Liver (tissue), 9 donors: Measurements from ENCODE around the gene C22orf23. TPM values are rescaled to one million over a fixed set of nuclear protein-coding genes. Genes with fewer than 3 reads are reported as not detected.

Experiments used
- DNase-seq: peaks from one replicate; pipeline ENCODE4 v3.0.0-alpha.2; 2017; ENCODE audit warnings: low spot score
- H3K27ac ChIP-seq, 2 donors: one replicate each; pipeline ENCODE4 v1.7.0; 2013; ENCODE audit warnings: inconsistent platforms in 2 of 2, low read length in 2 of 2, control low read depth in 1 of 2, low read depth in 1 of 2, mild to moderate bottlenecking in 1 of 2
- H3K27me3 ChIP-seq, 4 donors: one replicate each; pipeline versions ENCODE4 v1.6.1 to v1.7.0; 2013; ENCODE audit warnings: low read length in 3 of 4, inconsistent platforms in 1 of 4, mild to moderate bottlenecking in 1 of 4, moderate library complexity in 1 of 4; ENCODE audit not compliant: control insufficient read depth in 4 of 4, insufficient read depth in 4 of 4
- H3K36me3 ChIP-seq, 4 donors: one replicate each; pipeline versions ENCODE4 v1.6.1 to v1.7.0; 2013; ENCODE audit warnings: low read length in 3 of 4, mild to moderate bottlenecking in 3 of 4, low read depth in 1 of 4, moderate library complexity in 1 of 4; ENCODE audit not compliant: control insufficient read depth in 4 of 4, insufficient read depth in 3 of 4
- H3K4me1 ChIP-seq, 4 donors: one replicate each; pipeline versions ENCODE4 v1.6.1 to v1.7.0; 2013; ENCODE audit warnings: low read length in 3 of 4, mild to moderate bottlenecking in 3 of 4, moderate library complexity in 1 of 4; ENCODE audit not compliant: control insufficient read depth in 4 of 4, insufficient read depth in 4 of 4
- H3K4me3 ChIP-seq, 3 donors: one replicate each; pipeline versions ENCODE4 v1.6.1 to v1.7.0; 2013; ENCODE audit warnings: low read length in 3 of 3, control low read depth in 1 of 3, low read depth in 1 of 3, mild to moderate bottlenecking in 1 of 3
- H3K9ac ChIP-seq, 2 donors: one replicate each; pipeline ENCODE4 v1.7.0; 2013; ENCODE audit warnings: low read length in 2 of 2, mild to moderate bottlenecking in 2 of 2, moderate library complexity in 2 of 2, control low read depth in 1 of 2, low read depth in 1 of 2
- H3K9me3 ChIP-seq, 4 donors: one replicate each; pipeline versions ENCODE4 v1.6.1 to v1.7.0; 2013; ENCODE audit warnings: low read length in 3 of 4; ENCODE audit not compliant: control insufficient read depth in 4 of 4
- EGR1 ChIP-seq, 2 donors: IDR thresholded peaks; 2 replicates each; pipeline ENCODE4 v1.6.1; 2016 to 2018; ENCODE audit warnings: antibody characterized with exemption in 2 of 2, low read depth in 2 of 2
- FOXA1 ChIP-seq: IDR thresholded peaks from 2 replicates; pipeline ENCODE4 v1.6.1; 2016; ENCODE audit warnings: antibody characterized with exemption
- FOXA2 ChIP-seq: IDR thresholded peaks from 2 replicates; pipeline ENCODE4 v1.6.1; 2016; ENCODE audit warnings: antibody characterized with exemption
- GABPA ChIP-seq, 2 donors: IDR thresholded peaks in 1 of 2; conservative IDR thresholded peaks in 1 of 2; 2 replicates each; pipeline ENCODE4 v1.6.1; 2016; ENCODE audit warnings: antibody characterized with exemption in 2 of 2, mild to moderate bottlenecking in 1 of 2, moderate library complexity in 1 of 2
- HNF4A ChIP-seq, 2 donors: conservative IDR thresholded peaks; 2 replicates each; pipeline ENCODE4 v1.6.1; 2016; ENCODE audit warnings: antibody characterized with exemption in 2 of 2, mild to moderate bottlenecking in 2 of 2
- HNF4G ChIP-seq: IDR thresholded peaks from 2 replicates; pipeline ENCODE4 v1.6.1; 2016; ENCODE audit warnings: antibody characterized with exemption
- JUND ChIP-seq, 2 donors: IDR thresholded peaks; 2 replicates each; pipeline ENCODE4 v1.6.1; 2016; ENCODE audit warnings: antibody characterized with exemption in 2 of 2
- NR2F2 ChIP-seq: IDR thresholded peaks from 2 replicates; pipeline ENCODE4 v1.6.1; 2016; ENCODE audit warnings: antibody characterized with exemption
- RAD21 ChIP-seq, 2 donors: IDR thresholded peaks; 2 replicates each; pipeline ENCODE4 v1.6.1; 2016; ENCODE audit warnings: antibody characterized with exemption in 2 of 2, mild to moderate bottlenecking in 2 of 2
- RXRA ChIP-seq, 2 donors: IDR thresholded peaks; 2 replicates each; pipeline ENCODE4 v1.6.1; 2017 to 2018; ENCODE audit warnings: antibody characterized with exemption in 2 of 2, mild to moderate bottlenecking in 1 of 2
- SP1 ChIP-seq: IDR thresholded peaks from 2 replicates; pipeline ENCODE4 v1.6.1; 2018; ENCODE audit warnings: antibody characterized with exemption, mild to moderate bottlenecking
- TAF1 ChIP-seq: conservative IDR thresholded peaks from 2 replicates; pipeline ENCODE4 v1.6.1; 2016; ENCODE audit warnings: antibody characterized with exemption, mild to moderate bottlenecking
- YY1 ChIP-seq: IDR thresholded peaks from 2 replicates; pipeline ENCODE4 v1.6.1; 2016; ENCODE audit warnings: antibody characterized with exemption, mild to moderate bottlenecking
- WGBS: extraction: QIAGEN DNeasy Blood & Tissue Kit; methylation state at CpG from one replicate; pipeline ENCODE4 v1.1.7; 2013; 5-methylcytosine and 5-hydroxymethylcytosine counted together
- polyA plus RNA-seq, 2 donors: library from polyadenylated mRNA; stranded (reverse) in 1 of 2; unstranded in 1 of 2; fragments of 200-250 nt in 1 of 2; fragments of >200 nt in 1 of 2; fragmentation: Nextera tagmentation in 1 of 2; extraction: Ambion mirVana in 1 of 2; gene quantifications; one replicate each; pipeline versions ENCODE4 v1.2.1 to v1.2.3, GENCODE V29; 2013 to 2015
- total RNA-seq, 2 donors: library from RNA; depleted of rRNA; stranded (reverse); fragments of >200 nt; gene quantifications; one replicate each; pipeline ENCODE4 v1.2.3, GENCODE V29; 2014
- TF ChIP-seq, protein P1 (sequence below): IDR thresholded peaks from 2 replicates; pipeline ENCODE4 v1.6.1; 2016; ENCODE audit warnings: antibody characterized with exemption, mild to moderate bottlenecking
- TF ChIP-seq, protein P2 (sequence below): IDR thresholded peaks from 2 replicates; pipeline ENCODE4 v1.6.1; 2016; ENCODE audit warnings: antibody characterized with exemption
- TF ChIP-seq, protein P3 (sequence below): IDR thresholded peaks from 2 replicates; pipeline ENCODE4 v1.6.1; 2016; ENCODE audit warnings: antibody characterized with exemption
- TF ChIP-seq, protein P4 (sequence below): IDR thresholded peaks from 2 replicates; pipeline ENCODE4 v1.6.1; 2016; ENCODE audit warnings: antibody characterized with exemption
- donor health status: healthy.
- donor health status: healthy.
- donor health status: healthy.
- donor health status: healthy.
- donor health status: healthy.

C22orf23 gene
- total and polyA plus RNA-seq, 4 donors: 0.02 TPM; not detected in 3

DNA sequence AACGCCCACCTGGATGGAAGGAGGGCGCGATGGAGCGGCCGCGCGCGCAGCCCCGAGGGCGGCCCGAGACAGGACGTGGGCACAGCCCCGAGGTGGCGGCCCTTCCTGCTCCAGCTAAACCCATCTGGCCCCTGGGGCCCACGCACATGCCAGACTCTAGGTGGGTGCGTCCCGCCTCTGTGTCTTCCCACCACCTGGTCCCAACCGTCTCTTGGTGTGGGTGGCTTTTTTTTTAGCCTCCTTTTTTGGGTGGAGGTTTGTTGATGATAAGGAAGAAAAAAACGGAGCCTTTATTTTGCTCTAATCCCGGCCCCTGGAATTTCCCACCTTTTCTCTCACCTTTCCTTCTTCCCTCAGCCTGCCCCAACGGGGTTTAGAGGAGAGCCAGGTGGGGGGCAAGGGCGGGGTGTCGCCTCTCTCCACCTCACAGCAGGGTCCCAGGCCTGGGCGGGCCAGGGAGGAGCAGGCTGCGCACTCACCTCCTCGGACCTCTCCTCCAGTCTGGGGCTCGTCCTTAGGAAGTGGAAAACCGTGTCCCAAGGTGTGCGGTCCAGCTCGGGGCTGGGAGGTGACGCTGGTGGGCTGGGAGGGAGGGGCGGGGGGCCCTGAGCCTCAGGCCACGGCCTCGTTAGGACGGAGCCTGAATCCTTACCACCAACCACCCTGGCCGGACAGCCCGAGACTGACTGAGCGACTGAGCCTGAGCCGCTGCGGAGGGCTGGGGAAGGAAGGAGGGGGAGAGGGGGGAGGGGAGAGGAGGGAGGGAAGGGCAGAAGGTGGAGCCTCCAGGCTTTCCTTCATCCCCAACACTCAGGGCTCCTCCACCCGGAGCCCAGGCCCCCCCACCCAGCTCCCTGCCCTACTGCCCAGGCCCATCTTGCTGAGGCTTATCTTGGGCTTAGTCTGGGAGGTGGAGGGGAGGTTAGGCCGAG lies 30.7 kb upstream of the C22orf23 start, which contains the start of gene SOX10:
Gene SOX10 (minus strand): TSS at position 696 of the 932 bp plus-strand sequence. CDS start 771 bp downstream, outside the sequence.
- Histone ChIP-seq H3K4me3 (no peak within 1 kb of the TSS), H3K27ac (no peak within 1 kb of the TSS), H3K27me3 (no peaks in the 10 kb centered on the region), H3K4me1 (peaks cover 10 to 27% (median 22%) of the 10 kb centered on the region in 4 donors), H3K36me3 (no peaks in the 10 kb centered on the region), H3K9me3 (no peaks in the 10 kb centered on the region), H3K9ac (no peak within 1 kb of the TSS)
- DNase-seq: no peak
- TF ChIP-seq EGR1 (IDR thresholded peaks at IDR 0.05; ENCODE audit: low read depth in 2 of 2) (no peak), SP1 (no peak), TAF1 (no peak)
- TF ChIP-seq, protein P1, sequence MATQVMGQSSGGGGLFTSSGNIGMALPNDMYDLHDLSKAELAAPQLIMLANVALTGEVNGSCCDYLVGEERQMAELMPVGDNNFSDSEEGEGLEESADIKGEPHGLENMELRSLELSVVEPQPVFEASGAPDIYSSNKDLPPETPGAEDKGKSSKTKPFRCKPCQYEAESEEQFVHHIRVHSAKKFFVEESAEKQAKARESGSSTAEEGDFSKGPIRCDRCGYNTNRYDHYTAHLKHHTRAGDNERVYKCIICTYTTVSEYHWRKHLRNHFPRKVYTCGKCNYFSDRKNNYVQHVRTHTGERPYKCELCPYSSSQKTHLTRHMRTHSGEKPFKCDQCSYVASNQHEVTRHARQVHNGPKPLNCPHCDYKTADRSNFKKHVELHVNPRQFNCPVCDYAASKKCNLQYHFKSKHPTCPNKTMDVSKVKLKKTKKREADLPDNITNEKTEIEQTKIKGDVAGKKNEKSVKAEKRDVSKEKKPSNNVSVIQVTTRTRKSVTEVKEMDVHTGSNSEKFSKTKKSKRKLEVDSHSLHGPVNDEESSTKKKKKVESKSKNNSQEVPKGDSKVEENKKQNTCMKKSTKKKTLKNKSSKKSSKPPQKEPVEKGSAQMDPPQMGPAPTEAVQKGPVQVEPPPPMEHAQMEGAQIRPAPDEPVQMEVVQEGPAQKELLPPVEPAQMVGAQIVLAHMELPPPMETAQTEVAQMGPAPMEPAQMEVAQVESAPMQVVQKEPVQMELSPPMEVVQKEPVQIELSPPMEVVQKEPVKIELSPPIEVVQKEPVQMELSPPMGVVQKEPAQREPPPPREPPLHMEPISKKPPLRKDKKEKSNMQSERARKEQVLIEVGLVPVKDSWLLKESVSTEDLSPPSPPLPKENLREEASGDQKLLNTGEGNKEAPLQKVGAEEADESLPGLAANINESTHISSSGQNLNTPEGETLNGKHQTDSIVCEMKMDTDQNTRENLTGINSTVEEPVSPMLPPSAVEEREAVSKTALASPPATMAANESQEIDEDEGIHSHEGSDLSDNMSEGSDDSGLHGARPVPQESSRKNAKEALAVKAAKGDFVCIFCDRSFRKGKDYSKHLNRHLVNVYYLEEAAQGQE: no peak
- 86% methylated on average over 42 of the region's 42 CpGs for WGBS

DNA sequence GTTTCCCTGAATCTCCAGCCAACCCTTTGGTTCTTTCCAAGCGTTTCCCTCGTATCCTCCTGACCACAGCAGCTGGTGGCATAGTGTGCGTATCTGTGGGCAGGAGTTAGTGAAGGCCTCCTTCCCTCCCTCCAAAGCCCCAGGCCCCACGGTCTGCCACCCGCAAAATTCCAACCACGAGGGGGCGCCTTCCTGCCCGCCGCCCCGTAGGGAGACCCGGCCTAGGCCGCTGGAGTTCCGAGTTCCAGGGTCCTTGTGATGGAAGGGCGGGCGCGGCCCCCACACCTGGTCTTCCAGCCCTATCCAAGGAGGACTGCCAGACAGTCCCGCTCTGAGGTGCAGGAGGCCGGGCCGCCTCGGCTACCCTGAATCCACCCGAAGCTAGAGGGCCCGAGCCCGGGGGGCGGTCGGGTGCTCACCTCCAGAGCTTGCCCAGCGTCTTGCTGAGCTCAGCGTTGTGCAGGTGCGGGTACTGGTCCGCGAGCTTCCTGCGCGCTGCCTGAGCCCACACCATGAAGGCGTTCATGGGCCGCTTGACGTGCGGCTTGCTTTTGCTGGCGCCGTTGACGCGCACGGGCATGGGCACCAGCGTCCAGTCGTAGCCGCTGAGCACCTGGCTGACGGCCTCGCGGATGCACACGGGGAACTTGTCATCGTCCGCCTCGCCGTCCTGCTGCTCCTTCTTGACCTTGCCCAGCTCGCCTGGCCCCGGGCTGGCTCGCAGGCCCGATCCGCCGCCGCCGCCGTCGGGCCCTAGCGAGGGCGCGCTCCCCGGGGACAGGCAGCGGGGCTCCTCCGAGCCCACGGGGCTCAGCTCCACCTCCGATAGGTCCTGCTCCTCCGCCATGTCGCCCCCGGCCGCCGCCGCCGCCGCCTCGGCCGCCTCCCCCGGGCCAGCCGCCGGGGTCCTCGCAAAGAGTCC lies 29.8 kb upstream of the C22orf23 start:
- 78% methylated on average over 84 of the region's 84 CpGs for WGBS
- Histone ChIP-seq H3K4me3 (no peak overlapping the region), H3K4me1 (peaks cover 10 to 27% (median 22%) of the 10 kb centered on the region in 4 donors), H3K27ac (no peak overlapping the region), H3K27me3 (no peaks in the 10 kb centered on the region), H3K9me3 (no peaks in the 10 kb centered on the region), H3K9ac (no peak overlapping the region), H3K36me3 (no peaks in the 10 kb centered on the region)
- DNase-seq: no peak
- TF ChIP-seq FOXA1: no peak
- TF ChIP-seq RXRA (IDR thresholded peaks at IDR 0.05): no peak
- TF ChIP-seq, protein P2, sequence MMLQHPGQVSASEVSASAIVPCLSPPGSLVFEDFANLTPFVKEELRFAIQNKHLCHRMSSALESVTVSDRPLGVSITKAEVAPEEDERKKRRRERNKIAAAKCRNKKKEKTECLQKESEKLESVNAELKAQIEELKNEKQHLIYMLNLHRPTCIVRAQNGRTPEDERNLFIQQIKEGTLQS: no peak
- no peak for TF ChIP-seq JUND (IDR thresholded peaks at IDR 0.05)
- TF ChIP-seq EGR1 (IDR thresholded peaks at IDR 0.05; ENCODE audit: low read depth in 2 of 2): no peak
- TF ChIP-seq, protein P3, sequence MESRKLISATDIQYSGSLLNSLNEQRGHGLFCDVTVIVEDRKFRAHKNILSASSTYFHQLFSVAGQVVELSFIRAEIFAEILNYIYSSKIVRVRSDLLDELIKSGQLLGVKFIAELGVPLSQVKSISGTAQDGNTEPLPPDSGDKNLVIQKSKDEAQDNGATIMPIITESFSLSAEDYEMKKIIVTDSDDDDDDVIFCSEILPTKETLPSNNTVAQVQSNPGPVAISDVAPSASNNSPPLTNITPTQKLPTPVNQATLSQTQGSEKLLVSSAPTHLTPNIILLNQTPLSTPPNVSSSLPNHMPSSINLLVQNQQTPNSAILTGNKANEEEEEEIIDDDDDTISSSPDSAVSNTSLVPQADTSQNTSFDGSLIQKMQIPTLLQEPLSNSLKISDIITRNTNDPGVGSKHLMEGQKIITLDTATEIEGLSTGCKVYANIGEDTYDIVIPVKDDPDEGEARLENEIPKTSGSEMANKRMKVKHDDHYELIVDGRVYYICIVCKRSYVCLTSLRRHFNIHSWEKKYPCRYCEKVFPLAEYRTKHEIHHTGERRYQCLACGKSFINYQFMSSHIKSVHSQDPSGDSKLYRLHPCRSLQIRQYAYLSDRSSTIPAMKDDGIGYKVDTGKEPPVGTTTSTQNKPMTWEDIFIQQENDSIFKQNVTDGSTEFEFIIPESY: no peak
- TF ChIP-seq SP1: no peak
- TF ChIP-seq, protein P4, sequence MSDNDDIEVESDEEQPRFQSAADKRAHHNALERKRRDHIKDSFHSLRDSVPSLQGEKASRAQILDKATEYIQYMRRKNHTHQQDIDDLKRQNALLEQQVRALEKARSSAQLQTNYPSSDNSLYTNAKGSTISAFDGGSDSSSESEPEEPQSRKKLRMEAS: no peak
- TF ChIP-seq NR2F2: no peak
- TF ChIP-seq YY1: no peak
- no peak for TF ChIP-seq FOXA2
- TF ChIP-seq HNF4G: no peak
- no peak for TF ChIP-seq HNF4A (conservative IDR thresholded peaks at IDR 0.05)
- TF ChIP-seq RAD21 (IDR thresholded peaks at IDR 0.05): no peak
- TF ChIP-seq GABPA (IDR thresholded peaks at IDR 0.05 in 1 of 2, conservative IDR thresholded peaks at IDR 0.05 in 1 of 2): no peak
- TF ChIP-seq, protein P1: no peak
- TF ChIP-seq TAF1: no peak
